ENCODE measurements around the gene FAM114A1.

DNA sequence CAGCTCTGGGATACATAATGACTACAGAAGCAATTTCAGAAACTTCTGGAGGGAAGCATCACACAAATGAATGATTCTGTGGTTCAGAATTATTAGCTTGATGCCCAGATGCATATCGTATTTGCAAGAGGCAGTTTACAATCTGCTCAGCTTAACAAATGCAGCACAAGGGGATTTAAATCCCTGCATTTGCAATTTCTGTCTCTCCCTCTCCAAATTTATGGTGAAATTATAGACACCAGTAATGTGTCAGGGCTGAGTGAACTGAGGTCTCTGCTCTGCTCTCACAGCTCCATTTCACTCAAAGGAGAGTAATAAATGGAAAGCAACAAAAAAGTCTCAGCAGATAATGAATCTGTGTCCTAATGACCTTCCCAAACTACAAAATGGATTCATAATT, 84.4 kb downstream of the FAM114A1 start:
- TF ChIP-seq, protein P1, sequence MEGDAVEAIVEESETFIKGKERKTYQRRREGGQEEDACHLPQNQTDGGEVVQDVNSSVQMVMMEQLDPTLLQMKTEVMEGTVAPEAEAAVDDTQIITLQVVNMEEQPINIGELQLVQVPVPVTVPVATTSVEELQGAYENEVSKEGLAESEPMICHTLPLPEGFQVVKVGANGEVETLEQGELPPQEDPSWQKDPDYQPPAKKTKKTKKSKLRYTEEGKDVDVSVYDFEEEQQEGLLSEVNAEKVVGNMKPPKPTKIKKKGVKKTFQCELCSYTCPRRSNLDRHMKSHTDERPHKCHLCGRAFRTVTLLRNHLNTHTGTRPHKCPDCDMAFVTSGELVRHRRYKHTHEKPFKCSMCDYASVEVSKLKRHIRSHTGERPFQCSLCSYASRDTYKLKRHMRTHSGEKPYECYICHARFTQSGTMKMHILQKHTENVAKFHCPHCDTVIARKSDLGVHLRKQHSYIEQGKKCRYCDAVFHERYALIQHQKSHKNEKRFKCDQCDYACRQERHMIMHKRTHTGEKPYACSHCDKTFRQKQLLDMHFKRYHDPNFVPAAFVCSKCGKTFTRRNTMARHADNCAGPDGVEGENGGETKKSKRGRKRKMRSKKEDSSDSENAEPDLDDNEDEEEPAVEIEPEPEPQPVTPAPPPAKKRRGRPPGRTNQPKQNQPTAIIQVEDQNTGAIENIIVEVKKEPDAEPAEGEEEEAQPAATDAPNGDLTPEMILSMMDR (IDR thresholded peaks at IDR 0.05): no peak
- no peak for TF ChIP-seq POLR2A (IDR thresholded peaks at IDR 0.05)

All from testis (tissue), 2 donors.